ENCODE measurements around the gene AMN.
A peak's percentile ranks its signal among the peaks of the same experiment; 100 is the strongest.

The AMN gene

GRCh38 chr14:102927878-102928411 is 5.5 kb downstream of the AMN start:
- no peak for DNase-seq
- TF ChIP-seq CTCF (IDR thresholded peaks at IDR 0.05; ENCODE audit: low read depth, low read length): no peak
- Histone ChIP-seq H3K27me3 (ENCODE audit: insufficient read depth, low read depth, severe bottlenecking) (peaks cover 14% of the 10 kb centered on the region), H3K27ac (no peak overlapping the region), H3K36me3 (peaks cover under 1% of the 10 kb centered on the region; the same call in 1 of the 2 replicates), H3K9me3 (ENCODE audit: severe bottlenecking) (no peaks in the 10 kb centered on the region), H3K4me3 (ENCODE audit: low read depth, low read length) (peak overlapping the region; percentile 49)

GRCh38 chr14:102928412-102929240 is 6.2 kb downstream of the AMN start:
- Histone ChIP-seq H3K27me3 (ENCODE audit: insufficient read depth, low read depth, severe bottlenecking) (peaks cover 14% of the 10 kb centered on the region), H3K36me3 (peaks cover 4% of the 10 kb centered on the region; the same call in 1 of the 2 replicates), H3K4me3 (ENCODE audit: low read depth, low read length) (peak overlapping the region; percentile 49), H3K27ac (no peak overlapping the region), H3K9me3 (ENCODE audit: severe bottlenecking) (no peaks in the 10 kb centered on the region)
- peak; percentile 89 for DNase-seq
- no peak for TF ChIP-seq CTCF (IDR thresholded peaks at IDR 0.05; ENCODE audit: low read depth, low read length)

DNA sequence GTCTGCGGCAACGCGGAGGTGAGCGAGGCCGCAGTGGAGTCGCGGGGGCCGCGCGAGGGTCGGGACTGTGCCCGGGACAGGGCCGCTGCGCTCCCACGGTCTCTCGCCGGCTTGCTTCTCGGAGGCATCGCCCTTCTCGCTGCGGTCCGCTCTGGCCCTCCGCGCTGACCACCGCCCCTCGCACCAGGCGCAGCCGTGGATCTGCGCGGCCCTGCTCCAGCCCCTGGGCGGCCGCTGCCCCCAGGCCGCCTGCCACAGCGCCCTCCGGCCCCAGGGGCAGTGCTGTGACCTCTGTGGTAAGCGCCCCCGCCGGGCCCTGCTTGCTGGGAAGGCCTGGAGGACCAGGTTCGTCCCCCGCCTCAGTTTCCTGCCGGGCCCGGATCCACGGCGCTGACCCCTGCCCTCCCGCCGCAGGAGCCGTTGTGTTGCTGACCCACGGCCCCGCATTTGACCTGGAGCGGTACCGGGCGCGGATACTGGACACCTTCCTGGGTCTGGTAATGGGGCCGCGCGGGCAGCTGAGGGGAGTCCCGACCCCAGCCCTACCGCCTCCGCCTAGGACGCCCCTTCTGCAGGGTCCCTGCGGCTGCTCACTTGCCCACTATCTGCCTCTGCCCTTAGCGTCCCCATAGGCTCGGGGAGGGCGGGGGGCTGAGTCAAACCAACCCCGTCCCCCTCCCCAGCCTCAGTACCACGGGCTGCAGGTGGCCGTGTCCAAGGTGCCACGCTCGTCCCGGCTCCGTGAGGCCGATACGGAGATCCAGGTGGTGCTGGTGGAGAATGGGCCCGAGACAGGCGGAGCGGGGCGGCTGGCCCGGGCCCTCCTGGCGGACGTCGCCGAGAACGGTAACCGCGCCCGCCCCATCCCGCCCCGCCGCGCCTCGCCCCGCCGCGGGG is 7.0 kb downstream of the AMN start:
- peak overlapping the region; percentile 49 for H3K4me3 ChIP-seq (ENCODE audit: low read depth, low read length)
- no peak for DNase-seq
- TF ChIP-seq CTCF (IDR thresholded peaks at IDR 0.05; ENCODE audit: low read depth, low read length): no peak

GRCh38 chr14:102930138-102930752 is 7.8 kb downstream of the AMN start:
- DNase-seq: peak; percentile 46
- H3K4me3 ChIP-seq (ENCODE audit: low read depth, low read length): no peak overlapping the region; the same call in 1 of the 2 replicates

More for the DNA sequence above, 7.0 kb downstream of the AMN start:
- H3K27ac ChIP-seq: no peak overlapping the region
- peaks cover 4% of the 10 kb centered on the region; the same call in 1 of the 2 replicates for H3K36me3 ChIP-seq
- peaks cover 14% of the 10 kb centered on the region for H3K27me3 ChIP-seq (ENCODE audit: insufficient read depth, low read depth, severe bottlenecking)
- no peaks in the 10 kb centered on the region for H3K9me3 ChIP-seq (ENCODE audit: severe bottlenecking)

More at GRCh38 chr14:102930138-102930752, 7.8 kb downstream of the AMN start:
- H3K27me3 ChIP-seq (ENCODE audit: insufficient read depth, low read depth, severe bottlenecking): peaks cover 14% of the 10 kb centered on the region
- no peaks in the 10 kb centered on the region for H3K9me3 ChIP-seq (ENCODE audit: severe bottlenecking)
- TF ChIP-seq CTCF (IDR thresholded peaks at IDR 0.05; ENCODE audit: low read depth, low read length): no peak
- peaks cover 4% of the 10 kb centered on the region; the same call in 1 of the 2 replicates for H3K36me3 ChIP-seq
- H3K27ac ChIP-seq: no peak overlapping the region
